ENCODE measurements around the gene ZNF496.

ZNF496 gene

GRCh38 chr1:247277191-247277590, 54.5 kb downstream of the ZNF496 start:
- no peak overlapping the region for H3K4me2 ChIP-seq (ENCODE audit: insufficient read depth, low read length)
- H3K27me3 ChIP-seq (ENCODE audit: insufficient read depth, low read length, poor library complexity), result no peaks in the 10 kb centered on the region
- no peak overlapping the region for H3K4me3 ChIP-seq (ENCODE audit: low read depth in 1 of 2, low read length in 2 of 2)
- TF ChIP-seq CTCF (IDR thresholded peaks at IDR 0.05; ENCODE audit: borderline replicate concordance, extremely low read depth, low read length, poor library complexity, severe bottlenecking) (no peak), EZH2 (IDR thresholded peaks at IDR 0.05; ENCODE audit: borderline replicate concordance, low read depth, low read length, severe bottlenecking) (no peak)
- H3K4me1 ChIP-seq (ENCODE audit: insufficient read depth, low read length), result no peaks in the 10 kb centered on the region
- no peaks in the 10 kb centered on the region for H3K36me3 ChIP-seq (ENCODE audit: insufficient read depth, low read length)
- no peaks in the 10 kb centered on the region for H4K20me1 ChIP-seq (ENCODE audit: insufficient read depth, low read length)
- ATAC-seq (ENCODE audit: insufficient read depth, low read depth), result no peak
- no peak overlapping the region for H3K9ac ChIP-seq (ENCODE audit: low read depth, low read length)
- H2AFZ ChIP-seq (ENCODE audit: low read depth, low read length), result no peak overlapping the region
- no peak overlapping the region for H3K27ac ChIP-seq (ENCODE audit: low read length)
- no peak for DNase-seq
- H3K79me2 ChIP-seq (ENCODE audit: insufficient read depth, low read length), result no peaks in the 10 kb centered on the region
- H3K9me3 ChIP-seq (ENCODE audit: insufficient read depth, low read length, severe bottlenecking), result no peaks in the 10 kb centered on the region

GRCh38 chr1:247274605-247275256, 56.9 kb downstream of the ZNF496 start:
- Histone ChIP-seq H2AFZ (ENCODE audit: low read depth, low read length) (no peak overlapping the region), H3K79me2 (ENCODE audit: insufficient read depth, low read length) (no peaks in the 10 kb centered on the region), H3K9ac (ENCODE audit: low read depth, low read length) (no peak overlapping the region), H4K20me1 (ENCODE audit: insufficient read depth, low read length) (no peaks in the 10 kb centered on the region), H3K27me3 (ENCODE audit: insufficient read depth, low read length, poor library complexity) (no peaks in the 10 kb centered on the region), H3K4me2 (ENCODE audit: insufficient read depth, low read length) (no peak overlapping the region), H3K4me3 (ENCODE audit: low read depth in 1 of 2, low read length in 2 of 2) (no peak overlapping the region), H3K9me3 (ENCODE audit: insufficient read depth, low read length, severe bottlenecking) (peaks cover 3% of the 10 kb centered on the region), H3K36me3 (ENCODE audit: insufficient read depth, low read length) (no peaks in the 10 kb centered on the region), H3K4me1 (ENCODE audit: insufficient read depth, low read length) (no peaks in the 10 kb centered on the region), H3K27ac (ENCODE audit: low read length) (no peak overlapping the region)
- ATAC-seq (ENCODE audit: insufficient read depth, low read depth) (no peak), DNase-seq (no peak)
- no peak for TF ChIP-seq CTCF (IDR thresholded peaks at IDR 0.05; ENCODE audit: borderline replicate concordance, extremely low read depth, low read length, poor library complexity, severe bottlenecking)
- TF ChIP-seq EZH2 (IDR thresholded peaks at IDR 0.05; ENCODE audit: borderline replicate concordance, low read depth, low read length, severe bottlenecking), result no peak

GRCh38 chr1:247273013-247273412, 58.7 kb downstream of the ZNF496 start:
- H3K36me3 ChIP-seq (ENCODE audit: insufficient read depth, low read length), result no peaks in the 10 kb centered on the region
- no peaks in the 10 kb centered on the region for H3K79me2 ChIP-seq (ENCODE audit: insufficient read depth, low read length)
- H2AFZ ChIP-seq (ENCODE audit: low read depth, low read length), result no peak overlapping the region
- H3K4me1 ChIP-seq (ENCODE audit: insufficient read depth, low read length), result no peaks in the 10 kb centered on the region
- no peaks in the 10 kb centered on the region for H3K27me3 ChIP-seq (ENCODE audit: insufficient read depth, low read length, poor library complexity)
- no peak for DNase-seq
- H4K20me1 ChIP-seq (ENCODE audit: insufficient read depth, low read length), result no peaks in the 10 kb centered on the region
- H3K4me3 ChIP-seq (ENCODE audit: low read depth in 1 of 2, low read length in 2 of 2), result no peak overlapping the region
- no peak for ATAC-seq (ENCODE audit: insufficient read depth, low read depth)
- H3K9ac ChIP-seq (ENCODE audit: low read depth, low read length), result no peak overlapping the region
- TF ChIP-seq CTCF (IDR thresholded peaks at IDR 0.05; ENCODE audit: borderline replicate concordance, extremely low read depth, low read length, poor library complexity, severe bottlenecking) (no peak), EZH2 (IDR thresholded peaks at IDR 0.05; ENCODE audit: borderline replicate concordance, low read depth, low read length, severe bottlenecking) (no peak)
- no peak overlapping the region for H3K4me2 ChIP-seq (ENCODE audit: insufficient read depth, low read length)
- peaks cover 3% of the 10 kb centered on the region for H3K9me3 ChIP-seq (ENCODE audit: insufficient read depth, low read length, severe bottlenecking)
- H3K27ac ChIP-seq (ENCODE audit: low read length), result no peak overlapping the region
